Gastrocnemius medialis (tissue), 4 donors: ENCODE results near the gene XCL2.

Experiments
- POLR2A ChIP-seq, 2 donors: fragments of 450-650 bp; IDR thresholded peaks; one replicate each; pipeline ENCODE4 v1.6.1; 2017; ENCODE audit warnings: antibody characterized with exemption in 2 of 2, mild to moderate bottlenecking in 2 of 2, moderate library complexity in 2 of 2
- TF ChIP-seq, protein P1 (sequence below), 5 experiments: fragments of 450-650 bp in 3 of 5; fragments of 200-600 bp in 2 of 5; sonication (generic) in 2 of 5; IDR thresholded peaks in 4 of 5; conservative IDR thresholded peaks in 1 of 5; 1 replicate in 4 of 5; 2 replicates in 1 of 5; pipeline ENCODE4 v1.5.1; 2016 to 2019; ENCODE audit warnings: antibody characterized with exemption in 5 of 5, mild to moderate bottlenecking in 3 of 5, moderate library complexity in 3 of 5

DNA sequence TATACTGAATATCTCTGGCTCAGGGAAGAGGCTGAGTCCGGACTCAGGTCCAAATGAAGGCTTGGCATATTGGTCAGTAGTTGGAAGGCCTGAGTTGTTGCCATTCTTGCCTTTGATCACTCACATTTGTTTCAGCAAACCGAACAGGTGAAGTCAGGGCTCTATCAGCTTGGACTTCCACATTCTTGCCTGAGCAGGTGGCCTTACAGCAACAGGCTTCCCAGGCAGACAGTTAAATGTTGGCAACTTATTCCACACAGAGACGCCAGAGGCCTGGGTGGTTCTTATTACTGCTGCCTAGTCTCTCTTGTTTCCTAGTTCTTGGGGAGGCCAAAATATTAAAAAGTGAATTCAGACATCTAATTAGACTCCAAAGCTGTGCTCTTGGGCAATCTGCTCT, 36.6 kb downstream of the XCL2 start:
- TF ChIP-seq, protein P1, sequence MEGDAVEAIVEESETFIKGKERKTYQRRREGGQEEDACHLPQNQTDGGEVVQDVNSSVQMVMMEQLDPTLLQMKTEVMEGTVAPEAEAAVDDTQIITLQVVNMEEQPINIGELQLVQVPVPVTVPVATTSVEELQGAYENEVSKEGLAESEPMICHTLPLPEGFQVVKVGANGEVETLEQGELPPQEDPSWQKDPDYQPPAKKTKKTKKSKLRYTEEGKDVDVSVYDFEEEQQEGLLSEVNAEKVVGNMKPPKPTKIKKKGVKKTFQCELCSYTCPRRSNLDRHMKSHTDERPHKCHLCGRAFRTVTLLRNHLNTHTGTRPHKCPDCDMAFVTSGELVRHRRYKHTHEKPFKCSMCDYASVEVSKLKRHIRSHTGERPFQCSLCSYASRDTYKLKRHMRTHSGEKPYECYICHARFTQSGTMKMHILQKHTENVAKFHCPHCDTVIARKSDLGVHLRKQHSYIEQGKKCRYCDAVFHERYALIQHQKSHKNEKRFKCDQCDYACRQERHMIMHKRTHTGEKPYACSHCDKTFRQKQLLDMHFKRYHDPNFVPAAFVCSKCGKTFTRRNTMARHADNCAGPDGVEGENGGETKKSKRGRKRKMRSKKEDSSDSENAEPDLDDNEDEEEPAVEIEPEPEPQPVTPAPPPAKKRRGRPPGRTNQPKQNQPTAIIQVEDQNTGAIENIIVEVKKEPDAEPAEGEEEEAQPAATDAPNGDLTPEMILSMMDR (IDR thresholded peaks at IDR 0.05 in 4 of 5, conservative IDR thresholded peaks at IDR 0.05 in 1 of 5), result no peak
- TF ChIP-seq POLR2A (IDR thresholded peaks at IDR 0.05), result no peak
